ENCODE measurements around the gene KRT13.

KRT13 gene

DNA sequence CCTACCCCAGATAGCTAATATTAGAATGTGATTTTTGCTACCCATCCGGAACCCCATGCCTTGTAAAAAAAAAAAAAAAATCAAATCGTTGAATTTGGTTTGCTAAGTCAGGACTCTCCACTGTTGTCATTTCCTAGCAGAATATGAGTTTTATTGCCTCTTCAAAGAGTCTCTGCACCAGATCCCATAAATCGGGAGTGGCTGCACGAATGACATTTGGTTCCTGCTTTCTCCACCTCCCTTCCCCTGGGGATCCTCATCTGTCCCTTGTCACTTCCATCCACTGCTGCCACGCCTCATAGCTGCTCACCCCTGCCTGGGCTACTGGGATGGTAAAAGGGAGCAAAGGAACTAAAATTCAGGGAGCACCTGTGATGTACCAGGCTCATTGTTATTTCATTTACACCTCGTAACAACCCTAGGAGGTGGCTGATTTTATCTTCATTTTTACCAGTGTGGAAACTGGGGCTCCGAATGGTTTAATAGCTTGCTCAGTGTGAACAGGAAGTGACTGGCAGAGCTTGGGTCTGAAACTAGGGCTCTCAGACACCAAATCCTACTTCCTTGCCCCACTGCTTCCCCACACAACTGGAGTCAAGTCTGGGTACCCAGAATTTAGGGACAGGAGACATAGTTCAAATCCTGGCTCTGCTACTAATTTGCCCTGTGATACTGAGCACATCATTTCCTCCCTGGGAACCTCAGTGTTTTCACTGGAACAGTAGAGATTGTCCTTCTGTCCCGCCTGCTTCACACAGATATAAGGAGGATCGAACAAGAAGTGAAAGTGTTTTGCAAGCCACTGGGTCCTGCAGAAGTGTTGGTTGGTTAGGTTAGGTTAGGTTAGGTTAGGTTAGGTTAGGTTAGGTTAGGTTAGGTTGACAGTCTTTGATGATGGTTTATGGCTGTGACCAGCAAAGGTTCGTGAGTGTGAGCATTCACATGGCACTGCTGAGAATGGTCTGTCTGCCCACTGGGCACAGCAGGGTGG lies 15.1 kb downstream of the KRT13 start:
- no peaks in the 10 kb centered on the region for H4K20me1 ChIP-seq (ENCODE audit: control insufficient read depth, insufficient read depth, low read depth, low read length)
- no peaks in the 10 kb centered on the region for H3K9me3 ChIP-seq (ENCODE audit: control insufficient read depth, insufficient read depth, low read length)
- H3K27me3 ChIP-seq (ENCODE audit: control insufficient read depth, low read length), result no peaks in the 10 kb centered on the region
- H3K4me2 ChIP-seq (ENCODE audit: low read length), result no peak overlapping the region
- H3K79me2 ChIP-seq (ENCODE audit: control insufficient read depth, low read length), result no peaks in the 10 kb centered on the region
- H3K4me1 ChIP-seq (ENCODE audit: control insufficient read depth, low read length), result no peaks in the 10 kb centered on the region
- no peaks in the 10 kb centered on the region for H3K36me3 ChIP-seq (ENCODE audit: control insufficient read depth, low read length)
- no peaks in the 10 kb centered on the region for H3K9me2 ChIP-seq (replicated peaks; ENCODE audit: control insufficient read depth, low read length)
- H3K4me3 ChIP-seq (ENCODE audit: low read length), result no peak overlapping the region
- no peak overlapping the region for H3K27ac ChIP-seq (ENCODE audit: low read depth, low read length)
- no peak for TF ChIP-seq EZH2phosphoT487 (IDR thresholded peaks at IDR 0.05; ENCODE audit: borderline replicate concordance, low read length)
- TF ChIP-seq, protein P1, sequence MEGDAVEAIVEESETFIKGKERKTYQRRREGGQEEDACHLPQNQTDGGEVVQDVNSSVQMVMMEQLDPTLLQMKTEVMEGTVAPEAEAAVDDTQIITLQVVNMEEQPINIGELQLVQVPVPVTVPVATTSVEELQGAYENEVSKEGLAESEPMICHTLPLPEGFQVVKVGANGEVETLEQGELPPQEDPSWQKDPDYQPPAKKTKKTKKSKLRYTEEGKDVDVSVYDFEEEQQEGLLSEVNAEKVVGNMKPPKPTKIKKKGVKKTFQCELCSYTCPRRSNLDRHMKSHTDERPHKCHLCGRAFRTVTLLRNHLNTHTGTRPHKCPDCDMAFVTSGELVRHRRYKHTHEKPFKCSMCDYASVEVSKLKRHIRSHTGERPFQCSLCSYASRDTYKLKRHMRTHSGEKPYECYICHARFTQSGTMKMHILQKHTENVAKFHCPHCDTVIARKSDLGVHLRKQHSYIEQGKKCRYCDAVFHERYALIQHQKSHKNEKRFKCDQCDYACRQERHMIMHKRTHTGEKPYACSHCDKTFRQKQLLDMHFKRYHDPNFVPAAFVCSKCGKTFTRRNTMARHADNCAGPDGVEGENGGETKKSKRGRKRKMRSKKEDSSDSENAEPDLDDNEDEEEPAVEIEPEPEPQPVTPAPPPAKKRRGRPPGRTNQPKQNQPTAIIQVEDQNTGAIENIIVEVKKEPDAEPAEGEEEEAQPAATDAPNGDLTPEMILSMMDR (IDR thresholded peaks at IDR 0.05; ENCODE audit: low read depth, low read length, poor library complexity, severe bottlenecking), result no peak
- no peaks in the 10 kb centered on the region for H3F3A ChIP-seq (ENCODE audit: control insufficient read depth, insufficient read depth)

DNA sequence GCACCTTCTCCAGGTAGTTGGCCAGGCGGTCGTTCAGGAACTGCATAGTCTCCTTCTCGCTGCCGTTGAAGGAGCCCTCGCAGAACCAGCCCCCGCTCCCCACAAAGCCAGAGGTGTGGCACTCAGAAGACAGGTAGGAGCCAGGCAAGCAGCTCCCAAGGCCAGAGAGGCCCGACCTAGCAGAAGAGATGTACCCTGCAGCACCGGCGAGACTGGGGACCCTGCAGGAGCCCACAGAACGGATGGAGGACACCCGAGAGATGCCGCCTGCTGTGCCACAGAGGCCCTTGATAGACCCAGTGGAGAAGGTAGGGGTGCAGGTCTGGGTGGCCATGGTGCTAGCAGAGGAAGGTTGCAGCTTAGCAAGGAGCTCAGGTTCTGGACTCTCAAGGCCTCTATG lies 15.9 kb downstream of the KRT13 start, which contains the start of gene KRT36:
TSS of gene KRT36 (minus strand) at position 380 of the 400 bp plus-strand sequence. CDS start at position 334, 46 bp downstream.
- no peak within 1 kb of the TSS for H3K27ac ChIP-seq (ENCODE audit: low read depth, low read length)
- no peaks in the 10 kb centered on the region for H3K9me2 ChIP-seq (replicated peaks; ENCODE audit: control insufficient read depth, low read length)
- TF ChIP-seq EZH2phosphoT487 (IDR thresholded peaks at IDR 0.05; ENCODE audit: borderline replicate concordance, low read length), result no peak
- TF ChIP-seq, protein P1 (IDR thresholded peaks at IDR 0.05; ENCODE audit: low read depth, low read length, poor library complexity, severe bottlenecking), result no peak
- no peaks in the 10 kb centered on the region for H3K36me3 ChIP-seq (ENCODE audit: control insufficient read depth, low read length)
- no peaks in the 10 kb centered on the region for H3F3A ChIP-seq (ENCODE audit: control insufficient read depth, insufficient read depth)
- H3K9me3 ChIP-seq (ENCODE audit: control insufficient read depth, insufficient read depth, low read length), result no peaks in the 10 kb centered on the region
- H3K4me2 ChIP-seq (ENCODE audit: low read length), result no peak within 1 kb of the TSS
- H3K4me1 ChIP-seq (ENCODE audit: control insufficient read depth, low read length), result no peaks in the 10 kb centered on the region
- H3K79me2 ChIP-seq (ENCODE audit: control insufficient read depth, low read length), result no peaks in the 10 kb centered on the region
- no peaks in the 10 kb centered on the region for H4K20me1 ChIP-seq (ENCODE audit: control insufficient read depth, insufficient read depth, low read depth, low read length)
- H3K27me3 ChIP-seq (ENCODE audit: control insufficient read depth, low read length), result no peaks in the 10 kb centered on the region
- H3K4me3 ChIP-seq (ENCODE audit: low read length), result no peak within 1 kb of the TSS

DNA sequence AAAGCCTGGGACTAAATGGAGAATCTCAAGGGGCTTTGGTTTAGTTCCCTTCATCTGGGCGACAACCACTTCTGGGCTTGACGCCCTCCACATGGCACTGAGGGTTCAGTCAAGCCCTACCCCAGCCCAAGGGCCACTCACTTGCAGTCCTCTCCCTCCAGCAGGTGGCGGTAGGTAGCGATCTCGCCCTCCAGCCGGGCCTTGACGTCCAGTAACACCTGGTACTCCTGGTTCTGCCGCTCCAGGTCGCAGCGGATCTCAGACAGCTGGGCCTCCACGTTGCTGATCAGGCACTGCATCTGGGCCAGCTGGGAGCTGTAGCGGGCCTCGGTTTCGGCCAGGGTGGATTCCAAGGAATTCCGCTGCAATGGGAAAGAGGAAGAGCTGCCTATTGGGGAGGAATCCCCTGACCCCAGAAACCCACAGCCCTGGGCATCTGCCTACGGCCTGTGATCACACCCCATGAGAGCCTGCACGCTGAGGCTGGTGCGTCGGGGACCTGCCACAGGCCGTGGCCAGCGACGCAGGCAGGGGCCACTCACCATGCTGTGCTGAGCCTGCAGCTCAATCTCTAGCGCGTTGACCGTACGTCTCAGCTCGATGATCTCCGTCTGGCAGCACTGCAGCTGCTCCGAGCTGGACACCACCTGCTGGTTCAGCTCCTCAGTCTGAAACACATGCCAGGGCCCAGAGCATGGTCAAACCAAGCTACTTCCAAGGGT lies 18.4 kb downstream of the KRT13 start:
- Histone ChIP-seq H3F3A (ENCODE audit: control insufficient read depth, insufficient read depth) (no peaks in the 10 kb centered on the region), H3K4me1 (ENCODE audit: control insufficient read depth, low read length) (no peaks in the 10 kb centered on the region), H3K4me2 (ENCODE audit: low read length) (no peak overlapping the region), H3K4me3 (ENCODE audit: low read length) (no peak overlapping the region), H3K36me3 (ENCODE audit: control insufficient read depth, low read length) (no peaks in the 10 kb centered on the region), H3K9me3 (ENCODE audit: control insufficient read depth, insufficient read depth, low read length) (no peaks in the 10 kb centered on the region), H3K27me3 (ENCODE audit: control insufficient read depth, low read length) (no peaks in the 10 kb centered on the region), H3K9me2 (replicated peaks; ENCODE audit: control insufficient read depth, low read length) (no peaks in the 10 kb centered on the region), H4K20me1 (ENCODE audit: control insufficient read depth, insufficient read depth, low read depth, low read length) (no peaks in the 10 kb centered on the region), H3K79me2 (ENCODE audit: control insufficient read depth, low read length) (no peaks in the 10 kb centered on the region), H3K27ac (ENCODE audit: low read depth, low read length) (no peak overlapping the region)
- TF ChIP-seq EZH2phosphoT487 (IDR thresholded peaks at IDR 0.05; ENCODE audit: borderline replicate concordance, low read length), result no peak
- TF ChIP-seq, protein P1 (IDR thresholded peaks at IDR 0.05; ENCODE audit: low read depth, low read length, poor library complexity, severe bottlenecking), result peak; percentile 72

Data from DOHH2 (cell line).